A673 (cell line): Measurements from ENCODE around the gene CATSPERD. TPM values are rescaled to one million over a fixed set of nuclear protein-coding genes. Genes with fewer than 3 reads are reported as not detected.

ENCODE experiments used
- BruUV-seq: library from RNA; stranded (reverse); fragments of 400-500 nt; replicated peaks from 2 replicates; lab custom pipeline; 2021; lab: Mats Ljungman, UMichigan
- CTCF ChIA-PET: fragments of 300-600 bp; sonication (Branson Sonifier 250); formaldehyde crosslinking; loops from one replicate; lab custom pipeline; 2022; ENCODE audit warnings: antibody characterized with exemption; lab: Charles Lee
- POLR2A ChIA-PET: fragments of 300-600 bp; sonication (Branson Sonifier 250); formaldehyde crosslinking; loops from one replicate; lab custom pipeline; 2022; ENCODE audit warnings: antibody characterized with exemption; ENCODE audit not compliant: low non-redundant PET; lab: Charles Lee
- DNase-seq: peaks from one replicate; pipeline ENCODE4 v3.0.0-alpha.2; 2015; ENCODE audit warnings: low spot score
- H3K27ac ChIP-seq: fragments of 200-600 bp; sonication (generic); 2 replicates; pipeline ENCODE4 v1.5.1; 2016; ENCODE audit warnings: mixed run types, low read depth, mild to moderate bottlenecking, mixed read lengths, antibody characterized with exemption, low read length; ENCODE audit not compliant: poor library complexity, severe bottlenecking
- H3K27me3 ChIP-seq: fragments of 200-600 bp; sonication (generic); replicated peaks from 2 replicates; pipeline ENCODE4 v1.6.1; 2017; ENCODE audit warnings: mixed run types, low read depth, mild to moderate bottlenecking, mixed read lengths, antibody characterized with exemption, low read length; ENCODE audit not compliant: insufficient read depth, poor library complexity
- H3K36me3 ChIP-seq: fragments of 200-600 bp; sonication (generic); 2 replicates; pipeline ENCODE4 v1.6.1; 2016; ENCODE audit warnings: mixed run types, mild to moderate bottlenecking, mixed read lengths, antibody characterized with exemption, low read length; ENCODE audit not compliant: insufficient read depth, poor library complexity, severe bottlenecking
- H3K4me1 ChIP-seq: fragments of 200-600 bp; sonication (generic); 2 replicates; pipeline ENCODE4 v1.6.1; 2017; ENCODE audit warnings: mixed run types, mild to moderate bottlenecking, mixed read lengths, antibody characterized with exemption, low read length; ENCODE audit not compliant: insufficient read depth, poor library complexity, severe bottlenecking
- H3K4me3 ChIP-seq: fragments of 200-600 bp; sonication (generic); 2 replicates; pipeline ENCODE4 v1.5.1; 2016; ENCODE audit warnings: low read depth, mixed run types, mild to moderate bottlenecking, mixed read lengths, low read length; ENCODE audit not compliant: poor library complexity, severe bottlenecking
- H3K9me3 ChIP-seq: fragments of 200-600 bp; sonication (generic); 2 replicates; pipeline ENCODE4 v1.6.1; 2016; ENCODE audit warnings: mixed run types, low read depth, mild to moderate bottlenecking, mixed read lengths, antibody characterized with exemption, low read length; ENCODE audit not compliant: poor library complexity, severe bottlenecking
- EZH2 ChIP-seq: fragments of 200-600 bp; sonication (generic); IDR thresholded peaks from 2 replicates; pipeline ENCODE4 v1.6.1; 2017; ENCODE audit warnings: borderline replicate concordance, low read depth, mild to moderate bottlenecking, mixed read lengths, antibody characterized with exemption, low read length; ENCODE audit not compliant: poor library complexity, severe bottlenecking
- intact Hi-C: fragments of 100-400 bp; cut with micrococcal nuclease; formaldehyde crosslinking; loops from one replicate; pipeline ENCODE4 v1.10.0; 2022; ENCODE audit not compliant: unreplicated experiment
- total RNA-seq: library from RNA; stranded (reverse); gene quantifications from 2 replicates; pipeline ENCODE4 v1.2.3, GENCODE V29; 2021
- TF ChIP-seq, protein P1 (sequence below): fragments of 300-800, 200-600 bp; sonication (generic); conservative IDR thresholded peaks from 2 replicates; pipeline ENCODE4 v1.5.1; 2017; ENCODE audit warnings: low read depth, mild to moderate bottlenecking, antibody characterized with exemption, low read length, moderate library complexity, mixed read lengths

CATSPERD gene
- total RNA-seq, 1 experiment from 2014 or later = not detected

DNA sequence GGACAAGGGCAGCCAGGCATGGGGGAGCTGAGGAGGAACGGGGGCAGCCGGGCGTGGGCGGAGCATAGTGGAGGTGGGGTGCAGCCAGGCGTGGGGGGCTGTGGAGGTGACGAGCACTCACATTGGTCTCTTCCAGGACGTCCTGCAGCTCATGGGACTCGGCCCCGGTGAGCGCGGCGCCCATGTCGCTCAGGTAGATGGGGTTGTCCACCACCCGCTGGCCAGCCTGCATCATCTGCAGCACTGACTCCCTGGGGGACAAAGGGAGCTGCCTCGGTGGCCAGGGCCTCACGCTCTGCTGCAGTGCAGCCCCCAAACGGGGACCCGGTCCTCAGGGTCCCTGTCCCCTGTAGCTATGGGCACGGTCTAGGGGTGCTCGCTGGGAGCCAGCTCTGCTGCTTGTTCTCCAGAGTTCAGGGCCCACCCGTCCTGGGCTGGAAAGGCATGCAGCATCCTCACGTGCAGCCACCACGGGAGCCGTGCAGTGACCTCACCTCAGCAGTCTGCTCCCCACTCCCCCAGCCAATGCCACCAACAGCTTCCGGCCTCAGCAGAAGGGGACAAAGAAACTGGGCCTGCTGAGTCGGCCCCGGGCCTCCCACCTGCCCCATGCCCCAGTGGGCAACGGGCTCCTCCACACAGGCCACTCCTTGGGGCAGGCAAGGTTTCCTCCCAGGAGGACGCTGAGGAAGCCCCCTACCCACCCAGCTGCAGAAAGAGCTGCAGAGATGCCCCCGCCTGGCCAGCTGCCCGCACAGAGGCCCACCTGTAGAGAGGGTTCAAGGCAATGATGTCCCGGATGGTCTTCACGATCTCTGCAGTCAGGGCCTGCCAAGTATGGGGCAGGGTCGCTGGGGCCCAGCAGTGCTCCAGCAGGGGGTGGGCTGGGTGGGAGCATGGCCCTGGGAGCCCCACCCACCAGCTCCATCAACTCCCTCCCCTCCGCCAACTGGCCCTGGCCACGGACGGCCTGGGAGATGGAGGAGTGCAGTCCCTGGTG is 12.6 kb upstream of the CATSPERD start:
- Histone ChIP-seq H3K27me3 (no peaks in the 10 kb centered on the region), H3K36me3 (peaks cover 78% of the 10 kb centered on the region), H3K4me1 (no peaks in the 10 kb centered on the region), H3K9me3 (no peaks in the 10 kb centered on the region), H3K27ac (no peak overlapping the region), H3K4me3 (no peak overlapping the region)
- no peak for DNase-seq
- POLR2A ChIA-PET = no interaction called here
- BruUV-seq = no TSS peak
- intact Hi-C loops = no loop called here
- TF ChIP-seq, protein P1, sequence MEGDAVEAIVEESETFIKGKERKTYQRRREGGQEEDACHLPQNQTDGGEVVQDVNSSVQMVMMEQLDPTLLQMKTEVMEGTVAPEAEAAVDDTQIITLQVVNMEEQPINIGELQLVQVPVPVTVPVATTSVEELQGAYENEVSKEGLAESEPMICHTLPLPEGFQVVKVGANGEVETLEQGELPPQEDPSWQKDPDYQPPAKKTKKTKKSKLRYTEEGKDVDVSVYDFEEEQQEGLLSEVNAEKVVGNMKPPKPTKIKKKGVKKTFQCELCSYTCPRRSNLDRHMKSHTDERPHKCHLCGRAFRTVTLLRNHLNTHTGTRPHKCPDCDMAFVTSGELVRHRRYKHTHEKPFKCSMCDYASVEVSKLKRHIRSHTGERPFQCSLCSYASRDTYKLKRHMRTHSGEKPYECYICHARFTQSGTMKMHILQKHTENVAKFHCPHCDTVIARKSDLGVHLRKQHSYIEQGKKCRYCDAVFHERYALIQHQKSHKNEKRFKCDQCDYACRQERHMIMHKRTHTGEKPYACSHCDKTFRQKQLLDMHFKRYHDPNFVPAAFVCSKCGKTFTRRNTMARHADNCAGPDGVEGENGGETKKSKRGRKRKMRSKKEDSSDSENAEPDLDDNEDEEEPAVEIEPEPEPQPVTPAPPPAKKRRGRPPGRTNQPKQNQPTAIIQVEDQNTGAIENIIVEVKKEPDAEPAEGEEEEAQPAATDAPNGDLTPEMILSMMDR = no peak
- no peak for TF ChIP-seq EZH2
- CTCF ChIA-PET = no interaction called here

DNA sequence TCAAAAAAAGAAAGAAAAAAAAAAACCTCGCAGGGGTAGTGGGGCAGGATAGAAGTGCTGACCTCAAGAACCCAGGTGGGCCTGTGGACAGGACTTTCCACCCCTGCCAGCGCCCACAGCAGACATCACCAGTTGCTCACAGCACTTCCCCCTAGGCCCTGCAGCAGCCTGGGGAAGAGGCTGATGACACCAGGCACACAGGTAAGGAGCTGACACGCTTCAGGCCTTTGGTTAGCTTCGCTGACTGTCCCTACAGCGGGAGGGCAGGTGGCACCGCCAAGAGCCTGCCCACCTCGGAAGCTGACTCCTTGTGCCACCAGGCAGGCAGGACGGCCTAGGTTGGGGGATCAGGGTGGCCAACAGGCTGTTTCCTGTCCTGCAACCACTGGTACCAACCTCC is 9.4 kb upstream of the CATSPERD start:
- intact Hi-C loops = no loop called here

DNA sequence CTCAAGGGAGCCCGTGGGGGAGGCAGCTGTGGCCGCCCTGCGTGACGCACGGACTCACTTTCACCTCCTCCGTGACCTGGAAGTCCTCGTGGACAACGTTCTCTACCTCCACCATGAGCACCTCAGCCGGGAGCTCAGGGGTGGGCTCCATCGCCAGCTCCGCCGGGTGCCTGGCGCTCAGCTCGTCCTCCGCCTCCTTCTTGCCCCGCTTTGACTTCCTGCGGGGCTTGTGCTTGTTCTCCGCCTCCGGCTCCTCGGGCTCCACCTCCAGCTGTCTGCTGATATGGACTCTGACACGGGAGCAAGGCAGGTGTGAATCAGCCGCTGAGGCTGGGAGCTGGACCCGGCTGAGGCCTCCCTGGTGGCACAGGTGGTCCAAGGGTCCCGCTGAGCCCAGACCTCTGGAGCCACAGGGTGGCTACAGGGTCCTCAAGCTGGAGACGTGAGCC is 8.7 kb upstream of the CATSPERD start:
- H3K36me3 ChIP-seq = peaks cover 68% of the 10 kb centered on the region
- CTCF ChIA-PET = interaction anchor here (0.6 to 0.7 kb wide), 2 partner anchors 24 to 1790 kb away, joined by 6 to 7 read pairs; no protein-coding TSS in a partner anchor
- H3K4me1 ChIP-seq = no peaks in the 10 kb centered on the region
- no TSS peak for BruUV-seq
- H3K27me3 ChIP-seq = no peaks in the 10 kb centered on the region
- TF ChIP-seq, protein P1 = no peak
- no peak for TF ChIP-seq EZH2
- no peak overlapping the region for H3K27ac ChIP-seq
- H3K4me3 ChIP-seq = no peak overlapping the region
- DNase-seq = no peak
- intact Hi-C loops = no loop called here
- POLR2A ChIA-PET = interaction anchor here (0.6 kb wide), 1 partner anchor 25 kb away, joined by 4 read pairs; no protein-coding TSS in a partner anchor
- H3K9me3 ChIP-seq = no peaks in the 10 kb centered on the region

More for the DNA sequence above, 9.4 kb upstream of the CATSPERD start:
- TF ChIP-seq, protein P1 = no peak
- no peak for TF ChIP-seq EZH2
- Histone ChIP-seq H3K4me1 (no peaks in the 10 kb centered on the region), H3K4me3 (no peak overlapping the region), H3K9me3 (no peaks in the 10 kb centered on the region), H3K27me3 (no peaks in the 10 kb centered on the region), H3K36me3 (peaks cover 72% of the 10 kb centered on the region), H3K27ac (no peak overlapping the region)
- POLR2A ChIA-PET = no interaction called here
- DNase-seq = no peak
- no TSS peak for BruUV-seq
- CTCF ChIA-PET = no interaction called here
